ENCODE data around the gene MTCH1.

MTCH1 gene, protein sequence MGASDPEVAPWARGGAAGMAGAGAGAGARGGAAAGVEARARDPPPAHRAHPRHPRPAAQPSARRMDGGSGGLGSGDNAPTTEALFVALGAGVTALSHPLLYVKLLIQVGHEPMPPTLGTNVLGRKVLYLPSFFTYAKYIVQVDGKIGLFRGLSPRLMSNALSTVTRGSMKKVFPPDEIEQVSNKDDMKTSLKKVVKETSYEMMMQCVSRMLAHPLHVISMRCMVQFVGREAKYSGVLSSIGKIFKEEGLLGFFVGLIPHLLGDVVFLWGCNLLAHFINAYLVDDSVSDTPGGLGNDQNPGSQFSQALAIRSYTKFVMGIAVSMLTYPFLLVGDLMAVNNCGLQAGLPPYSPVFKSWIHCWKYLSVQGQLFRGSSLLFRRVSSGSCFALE

DNA sequence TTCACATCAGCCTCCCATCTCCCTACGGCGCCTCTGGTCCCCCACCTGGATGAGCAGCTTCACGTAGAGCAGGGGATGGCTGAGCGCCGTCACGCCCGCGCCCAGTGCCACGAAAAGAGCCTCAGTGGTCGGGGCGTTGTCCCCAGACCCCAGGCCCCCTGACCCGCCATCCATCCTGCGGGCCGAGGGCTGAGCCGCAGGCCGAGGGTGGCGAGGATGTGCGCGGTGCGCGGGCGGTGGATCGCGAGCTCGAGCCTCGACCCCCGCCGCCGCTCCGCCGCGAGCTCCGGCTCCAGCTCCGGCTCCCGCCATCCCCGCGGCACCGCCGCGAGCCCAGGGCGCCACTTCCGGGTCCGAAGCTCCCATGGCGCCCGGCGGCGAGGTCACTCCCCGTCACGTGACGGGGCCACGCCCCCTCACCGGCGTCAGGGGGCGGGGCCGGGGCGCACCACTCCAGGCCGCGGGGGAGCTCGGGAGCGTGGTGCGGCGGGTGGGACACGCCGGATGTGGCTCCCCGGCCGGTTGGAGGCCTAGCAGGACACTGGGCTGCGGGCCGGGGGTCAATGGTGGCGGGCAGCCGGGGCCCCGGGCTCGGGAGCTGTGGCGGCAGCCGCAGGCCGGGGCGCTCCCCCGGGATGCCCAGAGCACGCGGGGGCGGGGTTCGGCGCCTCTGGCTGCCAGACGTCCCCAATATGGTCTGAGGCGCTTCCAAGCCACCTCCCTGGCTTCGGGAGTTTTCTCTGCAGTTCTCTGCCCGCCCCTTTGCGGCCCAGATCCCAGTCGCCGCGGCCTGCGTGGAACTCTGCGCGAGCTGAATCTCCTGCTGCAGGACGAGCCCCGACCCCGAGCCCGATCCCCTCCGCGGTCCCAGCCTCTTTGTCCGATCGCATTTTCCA, at the start of gene MTCH1:
MTCH1 (minus strand) TSS at position 389 of the 896 bp plus-strand sequence; CDS start at position 366, 23 bp downstream.
- DNase-seq (ENCODE audit: low read depth), result peak; percentile 90
- TF ChIP-seq, protein P1, sequence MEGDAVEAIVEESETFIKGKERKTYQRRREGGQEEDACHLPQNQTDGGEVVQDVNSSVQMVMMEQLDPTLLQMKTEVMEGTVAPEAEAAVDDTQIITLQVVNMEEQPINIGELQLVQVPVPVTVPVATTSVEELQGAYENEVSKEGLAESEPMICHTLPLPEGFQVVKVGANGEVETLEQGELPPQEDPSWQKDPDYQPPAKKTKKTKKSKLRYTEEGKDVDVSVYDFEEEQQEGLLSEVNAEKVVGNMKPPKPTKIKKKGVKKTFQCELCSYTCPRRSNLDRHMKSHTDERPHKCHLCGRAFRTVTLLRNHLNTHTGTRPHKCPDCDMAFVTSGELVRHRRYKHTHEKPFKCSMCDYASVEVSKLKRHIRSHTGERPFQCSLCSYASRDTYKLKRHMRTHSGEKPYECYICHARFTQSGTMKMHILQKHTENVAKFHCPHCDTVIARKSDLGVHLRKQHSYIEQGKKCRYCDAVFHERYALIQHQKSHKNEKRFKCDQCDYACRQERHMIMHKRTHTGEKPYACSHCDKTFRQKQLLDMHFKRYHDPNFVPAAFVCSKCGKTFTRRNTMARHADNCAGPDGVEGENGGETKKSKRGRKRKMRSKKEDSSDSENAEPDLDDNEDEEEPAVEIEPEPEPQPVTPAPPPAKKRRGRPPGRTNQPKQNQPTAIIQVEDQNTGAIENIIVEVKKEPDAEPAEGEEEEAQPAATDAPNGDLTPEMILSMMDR (IDR thresholded peaks at IDR 0.05; ENCODE audit: low read length, missing control alignments), result no peak
- peak within 1 kb of the TSS; percentile 99 for H3K4me3 ChIP-seq (replicated peaks; ENCODE audit: low read depth, low read length)

GRCh38 chr6:37033819-37034795, 48.1 kb upstream of the MTCH1 start:
- no peak overlapping the region for H3K4me3 ChIP-seq (replicated peaks; ENCODE audit: low read depth, low read length)
- no peak for DNase-seq (ENCODE audit: low read depth)
- TF ChIP-seq, protein P1 (IDR thresholded peaks at IDR 0.05; ENCODE audit: low read length, missing control alignments), result no peak

GRCh38 chr6:37033255-37033654, 47.3 kb upstream of the MTCH1 start:
- TF ChIP-seq, protein P1 (IDR thresholded peaks at IDR 0.05; ENCODE audit: low read length, missing control alignments), result no peak
- H3K4me3 ChIP-seq (replicated peaks; ENCODE audit: low read depth, low read length), result no peak overlapping the region
- DNase-seq (ENCODE audit: low read depth), result no peak

DNA sequence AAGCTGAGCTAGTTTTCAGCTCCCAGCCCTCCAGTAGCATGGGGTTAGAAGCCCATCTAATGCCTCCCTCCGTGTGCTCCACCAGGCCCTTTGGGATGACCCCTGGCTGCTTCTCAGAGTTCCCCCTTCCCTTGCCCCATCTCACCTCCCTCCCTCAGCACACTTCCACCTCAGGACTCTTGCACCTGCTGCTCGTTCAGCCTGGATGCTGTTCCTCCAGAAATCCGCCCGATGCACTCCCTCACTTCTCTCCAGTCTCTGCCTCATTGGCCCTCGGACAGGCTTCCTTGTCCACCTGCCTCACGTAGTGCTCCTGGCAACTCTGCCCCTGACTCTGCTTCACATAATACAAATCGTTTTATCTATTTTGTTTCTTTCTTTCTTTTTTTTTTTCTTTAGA, 46.2 kb upstream of the MTCH1 start:
- H3K4me3 ChIP-seq (replicated peaks; ENCODE audit: low read depth, low read length), result no peak overlapping the region
- TF ChIP-seq, protein P1 (IDR thresholded peaks at IDR 0.05; ENCODE audit: low read length, missing control alignments), result no peak
- no peak for DNase-seq (ENCODE audit: low read depth)

DNA sequence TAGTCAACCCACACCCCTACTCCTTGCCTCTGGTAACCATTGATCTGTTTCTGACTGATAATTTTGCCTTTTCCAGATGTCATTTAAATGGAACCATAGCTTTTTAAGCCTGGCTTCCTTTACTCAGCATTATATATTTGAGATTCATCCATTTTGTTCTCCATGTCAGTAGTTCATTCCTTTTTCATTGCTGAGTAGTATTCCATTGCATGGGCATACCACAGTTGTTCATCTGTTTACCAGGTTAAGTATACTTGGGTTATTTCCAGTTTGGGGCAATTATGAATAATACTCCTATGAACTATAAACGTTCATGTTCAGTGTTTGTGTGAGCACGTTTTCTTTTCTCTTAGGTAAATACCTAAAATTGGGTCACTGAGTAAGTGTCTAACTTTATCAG, 44.6 kb upstream of the MTCH1 start:
- DNase-seq (ENCODE audit: low read depth), result no peak
- TF ChIP-seq, protein P1 (IDR thresholded peaks at IDR 0.05; ENCODE audit: low read length, missing control alignments), result no peak
- no peak overlapping the region for H3K4me3 ChIP-seq (replicated peaks; ENCODE audit: low read depth, low read length)
